PFSK-1 (cell line): ENCODE measurements around the gene ADGRL3.

Experiments
- FOXP2 ChIP-seq: optimal IDR thresholded peaks from 2 replicates; pipeline ENCODE3; 2011; ENCODE audit warnings: borderline replicate concordance, control low read depth, inconsistent platforms; ENCODE audit not compliant: insufficient read depth; ENCODE audit errors: extremely low read length, extremely low read depth
- POLR2AphosphoS5 ChIP-seq: IDR thresholded peaks from 2 replicates; pipeline ENCODE4 v1.6.1; 2012; ENCODE audit warnings: low read depth, mild to moderate bottlenecking, control low read depth, low read length, moderate library complexity
- SIN3A ChIP-seq: IDR thresholded peaks from 2 replicates; pipeline ENCODE4 v1.6.1; 2012; ENCODE audit warnings: mild to moderate bottlenecking, low read length, moderate library complexity, borderline replicate concordance; ENCODE audit not compliant: insufficient read depth
- TAF1 ChIP-seq: IDR thresholded peaks from 2 replicates; pipeline ENCODE4 v1.6.1; 2012; ENCODE audit warnings: low read length, control low read depth, borderline replicate concordance; ENCODE audit not compliant: insufficient read depth
- TF ChIP-seq, protein P1 (sequence below), 2 experiments: IDR thresholded peaks; 2 replicates each; pipeline versions ENCODE4 v1.6.1 to v1.8.0; 2011 to 2012; ENCODE audit warnings: low read depth in 2 of 2, low read length in 2 of 2, control low read depth in 1 of 2, inconsistent platforms in 1 of 2, mild to moderate bottlenecking in 1 of 2, moderate library complexity in 1 of 2; ENCODE audit not compliant: insufficient read depth in 1 of 2

Gene ADGRL3

DNA sequence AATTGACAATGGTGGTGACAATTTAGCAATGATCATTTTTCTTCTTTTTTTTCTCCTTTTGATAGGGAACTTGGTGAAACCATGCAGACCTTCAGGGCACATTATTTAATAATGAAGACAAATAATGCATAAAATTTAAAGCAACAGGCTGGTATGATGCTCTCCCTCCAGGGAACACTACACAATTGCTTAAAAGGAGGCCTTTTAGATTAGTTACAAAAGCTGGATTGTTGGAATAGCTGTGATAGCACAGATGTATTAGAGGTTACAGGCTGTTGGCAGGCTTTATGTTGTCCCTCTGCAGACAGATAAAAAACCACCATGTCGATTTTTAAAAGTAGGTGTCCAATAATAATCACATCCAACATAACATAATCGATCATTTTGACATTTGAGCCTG is 307.0 kb downstream of the ADGRL3 start:
- no peak for TF ChIP-seq SIN3A
- TF ChIP-seq FOXP2, result no peak
- TF ChIP-seq TAF1, result no peak
- TF ChIP-seq, protein P1, sequence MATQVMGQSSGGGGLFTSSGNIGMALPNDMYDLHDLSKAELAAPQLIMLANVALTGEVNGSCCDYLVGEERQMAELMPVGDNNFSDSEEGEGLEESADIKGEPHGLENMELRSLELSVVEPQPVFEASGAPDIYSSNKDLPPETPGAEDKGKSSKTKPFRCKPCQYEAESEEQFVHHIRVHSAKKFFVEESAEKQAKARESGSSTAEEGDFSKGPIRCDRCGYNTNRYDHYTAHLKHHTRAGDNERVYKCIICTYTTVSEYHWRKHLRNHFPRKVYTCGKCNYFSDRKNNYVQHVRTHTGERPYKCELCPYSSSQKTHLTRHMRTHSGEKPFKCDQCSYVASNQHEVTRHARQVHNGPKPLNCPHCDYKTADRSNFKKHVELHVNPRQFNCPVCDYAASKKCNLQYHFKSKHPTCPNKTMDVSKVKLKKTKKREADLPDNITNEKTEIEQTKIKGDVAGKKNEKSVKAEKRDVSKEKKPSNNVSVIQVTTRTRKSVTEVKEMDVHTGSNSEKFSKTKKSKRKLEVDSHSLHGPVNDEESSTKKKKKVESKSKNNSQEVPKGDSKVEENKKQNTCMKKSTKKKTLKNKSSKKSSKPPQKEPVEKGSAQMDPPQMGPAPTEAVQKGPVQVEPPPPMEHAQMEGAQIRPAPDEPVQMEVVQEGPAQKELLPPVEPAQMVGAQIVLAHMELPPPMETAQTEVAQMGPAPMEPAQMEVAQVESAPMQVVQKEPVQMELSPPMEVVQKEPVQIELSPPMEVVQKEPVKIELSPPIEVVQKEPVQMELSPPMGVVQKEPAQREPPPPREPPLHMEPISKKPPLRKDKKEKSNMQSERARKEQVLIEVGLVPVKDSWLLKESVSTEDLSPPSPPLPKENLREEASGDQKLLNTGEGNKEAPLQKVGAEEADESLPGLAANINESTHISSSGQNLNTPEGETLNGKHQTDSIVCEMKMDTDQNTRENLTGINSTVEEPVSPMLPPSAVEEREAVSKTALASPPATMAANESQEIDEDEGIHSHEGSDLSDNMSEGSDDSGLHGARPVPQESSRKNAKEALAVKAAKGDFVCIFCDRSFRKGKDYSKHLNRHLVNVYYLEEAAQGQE (IDR thresholded peaks at IDR 0.05; ENCODE audit: insufficient read depth in 1 of 2, low read depth in 2 of 2, low read length in 2 of 2), result no peak
- no peak for TF ChIP-seq POLR2AphosphoS5

DNA sequence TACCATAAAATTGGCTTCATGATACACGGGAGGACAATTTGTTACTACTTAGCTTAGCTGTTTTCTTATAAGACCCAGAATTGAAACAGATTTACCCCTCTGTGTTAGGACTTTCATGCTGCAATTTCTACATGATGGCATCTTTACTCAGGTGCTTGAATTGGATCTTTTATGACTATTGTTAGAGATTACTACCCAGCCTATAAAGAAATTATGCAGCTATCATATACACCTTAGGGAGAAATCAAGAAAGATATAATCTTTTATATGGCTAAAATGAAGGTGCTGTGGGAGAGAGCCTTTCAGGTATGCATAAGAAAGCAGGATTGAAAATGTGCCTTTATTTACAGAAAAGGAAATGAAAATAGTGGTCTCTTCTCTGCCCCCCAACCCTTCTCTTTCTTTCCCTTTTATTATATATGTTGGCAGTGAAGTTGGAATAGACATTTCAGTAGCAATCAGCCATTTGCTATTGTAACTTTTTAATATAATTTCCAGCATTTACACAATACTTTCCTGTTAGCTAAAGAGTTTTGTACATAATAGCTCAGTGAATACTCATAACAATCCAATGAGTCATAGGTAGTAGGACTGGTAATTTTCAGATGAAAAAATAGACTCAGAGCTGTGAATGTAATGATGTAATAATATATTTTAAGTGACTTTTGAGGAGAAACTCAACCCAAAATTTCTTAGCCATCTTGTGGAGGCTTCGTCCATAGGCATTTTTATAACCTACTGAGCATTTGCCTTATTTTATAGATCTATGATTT is 311.8 kb downstream of the ADGRL3 start:
- TF ChIP-seq SIN3A, result no peak
- no peak for TF ChIP-seq TAF1
- TF ChIP-seq, protein P1 (IDR thresholded peaks at IDR 0.05; ENCODE audit: insufficient read depth in 1 of 2, low read depth in 2 of 2, low read length in 2 of 2), result no peak
- no peak for TF ChIP-seq POLR2AphosphoS5
- TF ChIP-seq FOXP2, result no peak

DNA sequence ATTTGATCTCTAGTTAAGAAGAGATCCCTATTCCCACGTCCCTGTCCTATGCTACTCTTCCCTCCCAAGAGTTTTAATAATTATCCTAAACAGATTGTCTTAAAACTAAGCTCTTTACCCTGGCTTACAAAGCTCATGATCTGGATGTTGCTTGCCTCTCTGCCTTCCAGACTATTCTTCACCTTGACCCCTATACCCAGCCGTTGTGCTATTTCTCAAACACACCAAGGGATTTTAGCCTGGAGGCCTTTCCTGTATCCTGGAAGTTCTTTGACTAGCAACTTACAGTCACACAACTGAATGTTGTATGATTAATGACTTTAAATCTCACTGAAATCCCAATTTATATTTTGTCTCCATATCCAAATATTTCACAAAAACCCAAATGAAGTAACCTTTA is 314.9 kb downstream of the ADGRL3 start:
- TF ChIP-seq FOXP2, result no peak
- TF ChIP-seq, protein P1 (IDR thresholded peaks at IDR 0.05; ENCODE audit: insufficient read depth in 1 of 2, low read depth in 2 of 2, low read length in 2 of 2), result no peak
- no peak for TF ChIP-seq TAF1
- no peak for TF ChIP-seq POLR2AphosphoS5
- no peak for TF ChIP-seq SIN3A

DNA sequence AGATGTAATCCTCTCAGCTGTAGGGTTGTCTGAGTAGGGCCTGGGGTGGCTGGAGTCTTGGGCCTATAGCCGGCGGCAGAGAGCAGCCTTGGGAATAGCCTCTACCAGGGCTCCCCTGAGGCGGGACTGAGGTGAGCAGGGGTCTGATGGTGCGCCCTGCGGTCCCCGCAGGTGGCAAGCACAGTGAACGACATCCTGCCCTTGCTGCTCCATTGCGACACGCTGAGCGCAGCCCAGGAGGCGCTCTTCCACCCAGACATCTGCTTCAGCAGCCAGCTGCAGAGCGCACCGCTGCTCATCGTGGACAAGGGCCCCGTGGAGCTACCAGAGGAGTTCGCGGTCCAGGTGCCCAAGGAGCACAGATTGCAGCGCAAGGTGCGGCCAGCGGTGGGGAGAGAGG is 317.0 kb downstream of the ADGRL3 start:
- TF ChIP-seq SIN3A, result no peak

DNA sequence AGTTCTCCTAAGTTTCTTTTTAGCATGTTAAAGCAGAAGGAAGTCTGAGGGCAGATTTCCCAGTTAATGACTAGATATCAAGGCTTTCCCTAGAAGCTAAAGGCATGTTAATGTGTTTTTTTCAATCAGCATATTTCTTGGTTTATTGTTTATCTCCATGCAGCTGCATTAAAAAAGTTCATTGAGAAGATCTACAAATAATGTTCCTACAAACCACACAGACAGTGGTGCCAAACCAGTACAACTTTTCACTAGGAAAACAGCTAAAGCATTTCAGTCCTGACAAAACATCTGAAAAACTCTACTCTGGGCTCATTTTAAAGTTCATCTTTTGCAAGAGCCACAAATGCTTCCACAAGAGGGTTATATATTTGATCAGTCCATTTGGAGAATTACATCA is 320.0 kb downstream of the ADGRL3 start:
- TF ChIP-seq FOXP2 (no peak), POLR2AphosphoS5 (no peak), SIN3A (no peak), TAF1 (no peak)
- TF ChIP-seq, protein P1 (IDR thresholded peaks at IDR 0.05; ENCODE audit: insufficient read depth in 1 of 2, low read depth in 2 of 2, low read length in 2 of 2), result no peak
